Measurements from ENCODE around the gene WNK2. TPM values are rescaled to one million over a fixed set of nuclear protein-coding genes. Genes with fewer than 3 reads are reported as not detected.

Gene WNK2
- total RNA-seq, 2 experiments from 2014 or later, result 0.25 TPM; not detected in 1

DNA sequence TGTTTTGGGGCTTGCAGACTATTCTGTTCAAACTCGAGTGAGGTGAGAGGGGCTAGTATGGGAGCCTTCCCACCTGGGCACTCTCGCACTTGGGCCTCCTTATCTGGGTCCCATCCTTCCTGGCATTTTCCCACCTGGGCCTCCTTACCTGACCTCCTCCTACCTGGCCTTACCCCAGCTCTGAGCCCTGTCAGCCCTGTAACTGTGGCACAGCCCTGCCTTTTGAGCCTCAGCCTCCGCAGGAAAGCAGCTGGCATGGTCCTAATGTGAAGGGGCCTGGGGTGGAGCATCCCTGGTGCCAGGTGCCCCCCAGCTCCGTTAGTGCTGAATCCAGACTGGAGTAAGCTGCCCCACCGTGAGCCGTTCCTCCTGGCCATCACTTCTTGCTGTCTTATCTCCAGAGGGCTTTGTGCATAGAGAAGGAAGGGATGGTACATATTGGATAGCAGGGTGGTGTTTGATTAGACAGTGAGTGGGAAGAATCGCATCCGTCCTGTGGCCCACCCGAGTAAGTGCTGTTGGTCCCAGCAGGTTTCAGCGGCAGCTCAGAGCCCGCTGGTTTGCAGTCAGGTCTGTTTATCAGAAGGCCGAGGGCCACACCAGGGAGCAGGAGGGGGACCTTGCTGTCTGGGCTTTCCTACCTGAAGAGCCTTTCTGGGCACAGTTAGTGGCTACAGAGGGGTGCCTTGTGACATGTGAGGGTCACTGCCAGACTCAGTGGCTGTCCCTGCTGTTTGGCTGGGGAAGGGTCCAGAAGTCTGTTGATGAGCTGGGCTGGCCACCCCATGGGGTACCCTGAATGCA lies 76.5 kb downstream of the WNK2 start:
- H3K9me3 Mint-ChIP-seq, result no peaks in the 10 kb centered on the region
- peak; percentile 19 for DNase-seq
- ATAC-seq (ENCODE audit: low read depth), result no peak
- H3K27ac Mint-ChIP-seq, result no peak overlapping the region
- no peak overlapping the region for H3K4me3 Mint-ChIP-seq
- H3K27me3 Mint-ChIP-seq, result no peaks in the 10 kb centered on the region
- H3K4me1 Mint-ChIP-seq, result no peaks in the 10 kb centered on the region
- POLR2A ChIA-PET, result no interaction called here
- no peaks in the 10 kb centered on the region for H3K36me3 Mint-ChIP-seq

DNA sequence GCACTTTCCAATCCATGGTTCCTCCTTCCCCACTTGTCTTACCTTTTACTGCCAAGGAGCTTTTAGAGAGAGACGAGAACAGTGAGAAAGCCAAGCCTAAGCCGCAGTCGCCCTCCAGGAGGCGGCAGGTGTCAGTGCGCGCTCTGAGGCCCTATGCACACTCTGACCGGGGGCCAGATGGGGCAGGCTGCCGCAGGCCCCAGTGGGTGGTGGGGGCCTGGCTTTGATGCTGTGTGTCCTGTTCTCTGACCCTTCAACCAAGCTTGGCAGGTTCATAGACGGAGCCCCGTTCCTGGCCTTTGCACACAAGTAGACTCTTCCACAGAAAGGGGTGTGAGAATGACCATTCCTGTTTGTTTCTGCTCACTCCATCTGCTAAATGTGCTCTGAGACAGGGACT lies 77.3 kb downstream of the WNK2 start:
- Mint-ChIP-seq H3K4me3 (no peak overlapping the region), H3K27me3 (no peaks in the 10 kb centered on the region), H3K9me3 (no peaks in the 10 kb centered on the region), H3K4me1 (no peaks in the 10 kb centered on the region), H3K36me3 (no peaks in the 10 kb centered on the region), H3K27ac (no peak overlapping the region)
- ATAC-seq (ENCODE audit: low read depth), result no peak
- POLR2A ChIA-PET, result no interaction called here
- no peak for DNase-seq

DNA sequence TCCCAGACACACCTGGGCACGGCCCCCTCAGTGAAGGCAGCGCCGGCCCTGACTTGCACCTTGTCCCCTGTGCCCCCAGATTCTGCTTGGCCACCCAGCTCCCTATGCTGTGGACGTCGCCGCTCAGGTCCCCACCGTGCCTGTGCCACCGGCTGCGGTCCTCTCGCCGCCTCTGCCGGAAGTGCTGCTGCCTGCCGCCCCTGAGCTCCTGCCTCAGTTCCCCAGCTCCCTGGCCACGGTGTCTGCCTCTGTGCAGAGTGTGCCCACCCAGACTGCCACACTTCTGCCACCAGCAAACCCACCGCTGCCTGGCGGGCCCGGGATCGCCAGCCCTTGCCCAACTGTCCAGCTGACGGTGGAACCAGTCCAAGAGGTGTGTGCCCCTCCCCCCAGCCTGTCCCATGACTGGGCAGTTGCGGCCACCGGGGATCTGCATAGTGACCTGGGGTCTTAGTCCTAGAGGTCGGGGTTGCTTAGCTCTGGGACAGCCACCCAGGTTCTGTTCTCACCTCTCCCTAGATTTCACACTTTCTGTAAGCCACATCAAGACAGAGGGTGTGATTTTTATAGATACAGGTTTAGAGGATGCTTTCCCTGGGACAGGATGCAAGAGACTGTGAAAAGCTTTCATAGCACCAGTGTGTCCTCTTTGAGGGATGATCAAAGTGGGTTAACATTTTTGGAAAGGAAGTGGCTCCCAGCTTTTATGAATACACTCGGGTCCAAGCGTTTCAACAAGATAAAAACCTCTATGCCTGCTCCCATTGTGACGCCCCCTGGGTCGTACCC lies 78.0 kb downstream of the WNK2 start:
- no peaks in the 10 kb centered on the region for H3K4me1 Mint-ChIP-seq
- H3K4me3 Mint-ChIP-seq, result no peak overlapping the region
- no peaks in the 10 kb centered on the region for H3K9me3 Mint-ChIP-seq
- POLR2A ChIA-PET, result no interaction called here
- DNase-seq, result no peak
- no peaks in the 10 kb centered on the region for H3K36me3 Mint-ChIP-seq
- H3K27ac Mint-ChIP-seq, result no peak overlapping the region
- ATAC-seq (ENCODE audit: low read depth), result no peak
- no peaks in the 10 kb centered on the region for H3K27me3 Mint-ChIP-seq

DNA sequence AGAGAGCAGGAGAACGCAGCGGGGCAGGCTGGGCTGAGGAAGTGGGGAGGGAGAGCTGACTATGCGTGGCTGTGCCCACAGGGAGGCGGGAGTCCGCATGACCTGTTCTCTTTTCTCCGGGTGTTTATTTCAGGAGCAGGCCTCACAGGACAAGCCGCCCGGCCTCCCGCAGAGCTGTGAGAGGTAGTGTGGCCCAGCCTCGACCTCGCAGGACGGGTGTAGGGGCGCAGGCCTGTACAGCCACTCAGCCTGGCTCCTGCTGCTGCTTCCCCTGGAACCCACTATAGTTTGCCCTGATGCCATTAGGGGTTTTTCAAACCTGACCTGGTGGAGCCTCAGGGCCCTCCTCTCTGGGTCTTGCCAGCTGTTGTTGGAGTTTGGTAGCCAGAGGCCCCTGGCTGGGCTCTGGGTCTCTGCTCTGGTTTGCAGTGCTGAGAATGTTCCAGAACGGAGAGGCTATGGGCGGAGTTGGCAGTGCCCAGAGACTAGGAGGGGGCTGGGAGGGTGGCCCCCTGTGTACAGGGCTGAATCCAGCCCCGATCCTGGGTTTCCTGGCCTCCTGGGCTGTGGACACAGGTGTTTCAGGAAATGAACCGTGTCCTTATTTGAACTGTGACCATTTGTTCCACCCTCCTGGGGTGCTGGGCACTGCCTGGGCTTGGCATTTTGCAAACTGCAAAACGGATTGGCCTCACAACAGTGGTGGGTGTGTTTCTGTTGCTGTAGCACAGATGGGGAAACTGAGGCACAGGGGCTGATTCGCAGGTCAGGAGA lies 78.8 kb downstream of the WNK2 start:
- no peak overlapping the region for H3K27ac Mint-ChIP-seq
- DNase-seq (no peak), ATAC-seq (ENCODE audit: low read depth) (no peak)
- no peak overlapping the region for H3K4me3 Mint-ChIP-seq
- no peaks in the 10 kb centered on the region for H3K9me3 Mint-ChIP-seq
- peaks cover 2% of the 10 kb centered on the region for H3K4me1 Mint-ChIP-seq
- H3K27me3 Mint-ChIP-seq, result no peaks in the 10 kb centered on the region
- no peaks in the 10 kb centered on the region for H3K36me3 Mint-ChIP-seq
- POLR2A ChIA-PET, result no interaction called here

DNA sequence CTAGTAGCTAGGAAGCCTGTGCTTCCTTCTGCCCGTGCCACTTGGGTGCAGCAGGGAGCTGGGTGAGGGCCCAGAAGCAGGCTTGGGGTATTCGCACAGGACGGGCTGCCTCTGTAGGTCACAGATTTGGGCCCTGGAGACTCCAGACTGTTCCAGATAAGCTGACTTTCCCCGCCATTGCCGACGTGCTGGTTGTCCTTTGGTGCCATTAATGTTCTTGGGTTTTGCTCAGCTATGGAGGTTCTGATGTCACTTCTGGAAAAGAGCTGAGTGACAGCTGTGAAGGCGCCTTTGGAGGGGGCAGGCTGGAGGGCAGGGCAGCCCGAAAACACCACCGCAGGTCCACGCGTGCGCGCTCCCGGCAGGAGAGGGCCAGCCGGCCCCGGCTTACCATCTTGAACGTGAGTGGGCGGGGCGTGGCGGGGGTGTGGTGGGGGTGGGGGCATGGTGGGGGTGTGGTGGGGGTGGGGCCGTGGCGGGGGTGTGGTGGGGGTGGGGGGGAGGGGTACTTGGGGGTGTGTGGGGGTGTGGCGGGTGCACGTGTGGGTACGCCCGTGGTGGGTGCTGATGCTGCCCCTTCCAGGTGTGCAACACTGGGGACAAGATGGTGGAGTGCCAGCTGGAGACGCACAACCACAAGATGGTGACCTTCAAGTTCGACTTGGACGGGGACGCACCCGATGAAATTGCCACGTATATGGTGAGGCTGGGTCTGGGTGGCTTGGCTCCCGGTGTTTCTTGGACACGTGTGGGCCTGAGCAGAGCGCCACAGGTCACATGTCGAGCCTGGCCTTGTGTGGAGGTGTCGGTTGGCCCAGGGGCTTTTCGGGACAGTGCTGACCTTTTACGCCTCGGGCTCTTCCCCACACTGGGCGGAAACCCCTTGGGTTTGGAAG lies 79.6 kb downstream of the WNK2 start:
- no peak overlapping the region for H3K4me3 Mint-ChIP-seq
- H3K27me3 Mint-ChIP-seq, result no peaks in the 10 kb centered on the region
- DNase-seq (no peak), ATAC-seq (ENCODE audit: low read depth) (no peak)
- no peaks in the 10 kb centered on the region for H3K36me3 Mint-ChIP-seq
- H3K9me3 Mint-ChIP-seq, result no peaks in the 10 kb centered on the region
- H3K4me1 Mint-ChIP-seq, result peaks cover 4% of the 10 kb centered on the region
- POLR2A ChIA-PET, result no interaction called here
- H3K27ac Mint-ChIP-seq, result no peak overlapping the region

DNA sequence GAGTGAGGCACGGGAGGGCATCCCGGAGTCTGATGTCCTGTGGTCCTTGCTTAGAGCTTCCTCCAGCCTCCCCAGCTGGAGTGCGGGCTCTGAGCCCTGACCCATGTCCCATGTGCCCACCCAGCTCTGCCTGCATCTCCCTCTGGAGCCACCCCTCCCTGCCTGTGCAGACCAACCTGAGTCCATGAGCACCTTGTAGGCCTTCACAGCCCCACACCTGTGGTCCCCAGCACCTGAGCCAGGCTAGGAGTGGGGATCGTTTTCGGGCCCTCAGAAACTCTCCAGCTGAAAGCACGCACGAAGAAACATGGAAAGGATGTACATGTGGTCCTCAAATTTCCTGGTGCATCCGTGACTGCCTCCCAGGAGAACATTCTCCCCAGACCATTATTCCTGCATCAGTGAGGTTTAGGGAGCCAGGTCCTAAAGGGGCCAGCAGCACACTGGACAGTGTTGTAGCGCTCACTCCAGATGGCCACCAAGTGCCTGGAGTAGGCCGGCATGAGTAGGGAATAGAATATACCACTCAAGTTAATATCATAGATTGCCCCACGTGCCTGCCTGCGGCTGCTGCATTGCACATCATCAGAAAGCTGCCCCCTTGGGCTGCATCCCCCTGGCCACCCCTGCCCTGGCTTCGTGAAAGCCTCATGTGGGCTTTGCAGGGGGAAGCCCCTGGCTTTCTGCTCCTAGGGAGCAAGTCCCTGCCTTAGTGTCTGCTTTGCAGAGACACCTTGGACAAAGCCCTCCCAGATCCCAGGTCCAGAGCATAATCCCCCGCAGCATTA lies 80.6 kb downstream of the WNK2 start:
- H3K27ac Mint-ChIP-seq, result no peak overlapping the region
- H3K36me3 Mint-ChIP-seq, result no peaks in the 10 kb centered on the region
- no peaks in the 10 kb centered on the region for H3K9me3 Mint-ChIP-seq
- H3K4me3 Mint-ChIP-seq, result no peak overlapping the region
- DNase-seq (peak; percentile 22), ATAC-seq (ENCODE audit: low read depth) (no peak)
- H3K4me1 Mint-ChIP-seq, result peaks cover 9% of the 10 kb centered on the region
- POLR2A ChIA-PET, result no interaction called here
- H3K27me3 Mint-ChIP-seq, result peaks cover 4% of the 10 kb centered on the region

DNA sequence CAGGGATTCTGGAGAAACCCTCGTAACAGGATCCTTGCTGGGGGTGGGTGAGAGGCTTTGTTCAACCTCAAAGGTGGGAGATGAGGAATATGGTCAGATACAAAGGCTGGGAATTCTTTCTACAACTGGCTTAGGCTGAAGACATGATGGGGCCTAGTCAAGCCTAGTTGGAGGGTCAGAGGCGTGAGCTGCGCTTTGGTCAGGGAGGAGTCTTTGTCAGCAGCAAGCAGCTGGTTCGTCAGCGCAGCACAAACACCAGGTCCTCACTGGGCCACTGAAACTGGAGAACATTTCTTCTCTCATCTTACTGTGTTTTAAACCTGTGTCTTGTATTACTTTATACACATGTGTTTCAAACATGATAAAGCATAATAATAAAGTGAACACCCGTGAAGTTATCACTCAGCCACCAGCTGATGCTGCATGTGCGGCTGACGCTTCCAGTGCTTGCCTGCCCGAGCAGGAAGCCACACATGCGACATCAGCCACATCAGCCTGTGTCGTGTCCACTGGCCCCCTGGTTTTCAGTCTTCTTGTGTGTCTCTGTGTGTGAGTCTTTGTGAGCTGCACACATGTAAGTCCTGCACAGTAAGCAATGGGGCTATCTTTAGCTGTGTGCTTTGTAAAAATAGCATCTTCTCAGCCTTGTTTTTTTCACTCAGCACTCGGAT lies 81.5 kb downstream of the WNK2 start:
- Mint-ChIP-seq H3K4me1 (peaks cover 9% of the 10 kb centered on the region), H3K36me3 (no peaks in the 10 kb centered on the region), H3K9me3 (no peaks in the 10 kb centered on the region), H3K27ac (no peak overlapping the region), H3K4me3 (no peak overlapping the region), H3K27me3 (peaks cover 10% of the 10 kb centered on the region)
- POLR2A ChIA-PET, result no interaction called here
- ATAC-seq (ENCODE audit: low read depth), result no peak
- no peak for DNase-seq

DNA sequence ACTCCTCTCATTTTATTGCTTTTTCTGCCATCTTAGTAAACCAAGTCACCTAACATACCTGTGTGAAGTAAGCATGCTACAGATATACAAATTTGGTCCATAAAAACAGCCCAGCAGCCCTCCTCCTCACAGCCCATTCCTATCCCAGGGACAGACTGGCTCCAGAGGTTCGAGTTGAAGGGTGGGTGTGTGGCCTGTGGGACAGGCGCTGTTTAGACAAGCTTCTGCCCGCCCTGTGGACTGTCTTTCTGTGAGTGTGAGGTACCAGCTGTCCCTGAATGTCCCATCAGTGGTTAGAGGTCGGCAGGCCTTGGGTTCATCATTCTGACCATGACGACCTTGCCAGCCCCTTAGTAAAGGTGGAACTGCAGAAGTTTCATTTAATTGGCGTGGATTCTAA lies 82.0 kb downstream of the WNK2 start:
- Mint-ChIP-seq H3K4me3 (no peak overlapping the region), H3K27me3 (peaks cover 16% of the 10 kb centered on the region), H3K27ac (no peak overlapping the region), H3K4me1 (peaks cover 11% of the 10 kb centered on the region), H3K9me3 (peaks cover 2% of the 10 kb centered on the region), H3K36me3 (no peaks in the 10 kb centered on the region)
- POLR2A ChIA-PET, result no interaction called here
- DNase-seq (no peak), ATAC-seq (ENCODE audit: low read depth) (no peak)

DNA sequence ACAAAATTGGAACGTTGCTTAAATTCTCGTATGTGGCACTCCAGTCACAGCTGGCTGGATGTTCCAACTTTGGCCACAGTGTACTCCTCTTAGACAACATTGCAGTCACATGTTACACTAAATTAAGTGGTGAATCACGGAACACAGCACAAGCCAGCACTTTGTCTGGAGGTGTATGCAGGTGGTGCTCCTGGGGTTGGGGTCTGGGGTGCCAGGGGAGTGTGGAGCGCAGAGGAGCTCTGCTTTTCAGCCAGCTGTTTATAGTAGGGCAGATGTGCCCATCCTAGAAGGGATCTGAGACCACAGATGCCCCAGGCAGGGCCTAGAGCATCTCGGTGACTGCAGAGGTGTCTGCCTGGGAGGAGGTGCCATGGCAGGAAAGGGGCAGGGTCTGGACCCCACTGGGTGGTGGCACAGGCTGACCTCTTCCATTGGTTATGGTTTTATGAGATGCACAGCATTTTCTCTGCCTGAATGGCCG lies 82.6 kb downstream of the WNK2 start:
- no peaks in the 10 kb centered on the region for H3K36me3 Mint-ChIP-seq
- peaks cover 20% of the 10 kb centered on the region for H3K27me3 Mint-ChIP-seq
- peaks cover 2% of the 10 kb centered on the region for H3K9me3 Mint-ChIP-seq
- no peak overlapping the region for H3K4me3 Mint-ChIP-seq
- ATAC-seq (ENCODE audit: low read depth) (no peak), DNase-seq (no peak)
- H3K4me1 Mint-ChIP-seq, result peaks cover 11% of the 10 kb centered on the region
- POLR2A ChIA-PET, result no interaction called here
- H3K27ac Mint-ChIP-seq, result no peak overlapping the region

DNA sequence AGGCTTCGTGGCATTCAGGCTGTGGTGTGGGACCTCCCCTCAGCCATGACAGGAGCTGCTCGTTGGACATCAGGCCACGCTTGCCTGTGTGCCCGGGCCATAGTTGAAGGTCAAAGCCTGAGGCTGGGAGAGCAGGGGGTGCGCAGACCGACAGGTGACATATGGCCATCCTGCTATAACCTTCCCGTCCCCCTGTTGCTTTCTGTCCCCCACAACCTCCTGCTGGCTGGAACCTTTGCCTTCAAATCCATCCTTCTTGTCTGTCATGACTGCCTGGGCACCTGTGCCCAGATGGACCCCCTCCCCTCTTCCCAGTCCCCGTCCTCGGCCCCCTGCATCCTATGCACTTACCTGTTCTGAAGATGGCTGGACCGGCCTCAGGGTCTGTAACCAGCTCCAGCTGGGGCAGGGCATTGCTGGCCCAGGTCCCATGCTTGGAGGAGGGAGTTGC lies 83.2 kb downstream of the WNK2 start:
- no peak for DNase-seq
- no peak for ATAC-seq (ENCODE audit: low read depth)
- no peaks in the 10 kb centered on the region for H3K36me3 Mint-ChIP-seq
- H3K27me3 Mint-ChIP-seq, result peaks cover 21% of the 10 kb centered on the region
- POLR2A ChIA-PET, result no interaction called here
- no peak overlapping the region for H3K4me3 Mint-ChIP-seq
- peaks cover 11% of the 10 kb centered on the region for H3K4me1 Mint-ChIP-seq
- H3K27ac Mint-ChIP-seq, result no peak overlapping the region
- peaks cover 6% of the 10 kb centered on the region for H3K9me3 Mint-ChIP-seq

DNA sequence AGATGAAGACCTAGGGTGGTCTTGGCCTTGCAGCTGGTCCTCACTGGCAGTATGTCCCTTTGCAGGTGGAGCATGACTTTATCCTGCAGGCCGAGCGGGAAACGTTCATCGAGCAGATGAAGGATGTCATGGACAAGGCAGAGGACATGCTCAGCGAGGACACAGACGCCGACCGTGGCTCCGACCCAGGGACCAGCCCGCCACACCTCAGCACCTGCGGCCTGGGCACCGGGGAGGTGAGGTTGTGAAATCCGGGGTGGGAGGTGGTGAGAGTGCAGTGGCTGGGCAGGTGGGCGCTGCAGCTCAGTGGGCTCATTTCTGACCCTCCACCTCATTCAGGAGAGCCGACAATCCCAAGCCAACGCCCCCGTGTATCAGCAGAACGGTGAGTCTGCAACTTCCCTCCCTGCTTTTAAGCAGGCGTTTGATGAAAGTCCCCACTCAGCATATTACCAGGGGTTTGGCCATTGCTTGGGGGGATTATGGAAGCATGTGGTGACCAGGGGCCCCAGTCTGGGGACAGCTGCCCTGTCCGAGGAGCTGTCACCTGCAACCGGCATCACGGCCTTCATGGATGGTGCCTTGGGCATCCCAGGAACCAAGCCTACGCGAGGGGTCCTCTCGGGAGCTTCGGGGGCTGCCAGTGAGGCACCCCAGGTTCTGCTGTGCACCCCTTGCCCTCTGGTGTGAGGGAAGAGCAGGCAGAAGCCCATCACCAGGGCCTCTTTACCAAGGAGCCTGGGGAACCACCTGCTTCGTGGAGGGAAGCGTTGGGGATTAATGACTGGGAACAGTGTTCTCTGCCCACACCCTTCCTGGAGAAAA lies 84.0 kb downstream of the WNK2 start:
- Mint-ChIP-seq H3K27me3 (peaks cover 21% of the 10 kb centered on the region), H3K36me3 (no peaks in the 10 kb centered on the region), H3K9me3 (peaks cover 7% of the 10 kb centered on the region), H3K4me1 (peaks cover 11% of the 10 kb centered on the region), H3K4me3 (no peak overlapping the region), H3K27ac (no peak overlapping the region)
- no peak for DNase-seq
- no peak for ATAC-seq (ENCODE audit: low read depth)
- POLR2A ChIA-PET, result no interaction called here

Data from activated naive CD8-positive, alpha-beta T cell treated with anti-CD3 and anti-CD28 coated beads, Interleukin-2, amount 10 ng/mL, durations not matched to agents 7 days and 5 days (primary cell).